HEK293 (cell line): ENCODE results near the gene KDM6A.
"Not testable (repeated sequence)": the region's sequence is repeated elsewhere in the genome, so short reads cannot be mapped to it uniquely, and the experiment has no call there.

Experiments used
- CTCF ChIA-PET: fragments of 350-600 bp; formaldehyde crosslinking; extraction: SDS; loops from one replicate; lab custom pipeline; 2021; ENCODE audit warnings: antibody characterized with exemption; lab: Yijun Ruan, JAX
- POLR2A ChIA-PET: fragments of 300-600 bp; formaldehyde crosslinking; extraction: SDS; loops from one replicate; lab custom pipeline; 2020; ENCODE audit warnings: antibody characterized with exemption, inconsistent platforms; lab: Yijun Ruan, JAX
- H3K27ac ChIP-seq: fragments of 200-500 bp; sonication (Bioruptor generic); 2 replicates; pipeline ENCODE4 v1.5.1; 2014; ENCODE audit warnings: low read depth, low read length, control low read depth, inconsistent platforms; ENCODE audit errors: extremely low read depth
- H3K36me3 ChIP-seq, 2 experiments: fragments of 200-500 bp in 1 of 2; sonication (Bioruptor generic) in 1 of 2; 1 replicate in 1 of 2; 2 replicates in 1 of 2; pipeline ENCODE4 v1.5.1; 2014 to 2017; ENCODE audit warnings: inconsistent platforms in 2 of 2, low read length in 2 of 2; ENCODE audit not compliant: control insufficient read depth in 2 of 2, insufficient read depth in 1 of 2
- H3K4me1 ChIP-seq: fragments of 200-500 bp; sonication (Bioruptor generic); 2 replicates; pipeline ENCODE4 v1.5.1; 2014; ENCODE audit warnings: mild to moderate bottlenecking, low read length, inconsistent platforms; ENCODE audit not compliant: control insufficient read depth, insufficient read depth
- H3K4me3 ChIP-seq: 2 replicates; pipeline ENCODE4 v1.5.1; 2011; ENCODE audit warnings: low read depth, mild to moderate bottlenecking, control low read depth, low read length, moderate library complexity
- H3K9me3 ChIP-seq: fragments of 200-500 bp; sonication (Bioruptor generic); 2 replicates; pipeline ENCODE4 v1.5.1; 2014; ENCODE audit warnings: low read depth, low read length, inconsistent platforms; ENCODE audit not compliant: control insufficient read depth, insufficient read depth
- GFI1B ChIP-seq: fragments of 450-650 bp; formaldehyde crosslinking; IDR thresholded peaks from 2 replicates; pipeline ENCODE4 v1.5.1; 2016; ENCODE audit warnings: missing biosample characterization, missing genetic modification characterization
- IKZF3 ChIP-seq: fragments of 450-650 bp; IDR thresholded peaks from 2 replicates; pipeline ENCODE4 v1.5.0; 2018; ENCODE audit warnings: missing biosample characterization, mild to moderate bottlenecking, missing genetic modification characterization, moderate library complexity
- KLF10 ChIP-seq: fragments of 450-650 bp; IDR thresholded peaks from 2 replicates; pipeline ENCODE4 v1.5.1; 2018; ENCODE audit warnings: missing biosample characterization, mild to moderate bottlenecking, missing genetic modification characterization
- ZBTB48 ChIP-seq: fragments of 450-650 bp; formaldehyde crosslinking; IDR thresholded peaks from 2 replicates; pipeline ENCODE4 v1.5.1; 2016; ENCODE audit warnings: missing biosample characterization, missing genetic modification characterization
- ZNF121 ChIP-seq: fragments of 450-650 bp; formaldehyde crosslinking; IDR thresholded peaks from 2 replicates; pipeline ENCODE4 v1.5.1; 2016; ENCODE audit warnings: missing biosample characterization, missing genetic modification characterization
- ZNF221 ChIP-seq: fragments of 450-650 bp; formaldehyde crosslinking; IDR thresholded peaks from 2 replicates; pipeline ENCODE4 v1.5.1; 2017; ENCODE audit warnings: missing biosample characterization, missing genetic modification characterization, borderline replicate concordance
- ZNF24 ChIP-seq: fragments of 450-650 bp; formaldehyde crosslinking; IDR thresholded peaks from 2 replicates; pipeline ENCODE4 v1.5.1; 2016; ENCODE audit warnings: missing biosample characterization, missing genetic modification characterization
- ZNF391 ChIP-seq: fragments of 450-650 bp; formaldehyde crosslinking; IDR thresholded peaks from 2 replicates; pipeline ENCODE4 v1.5.1; 2016; ENCODE audit warnings: low read depth, missing biosample characterization, missing genetic modification characterization, borderline replicate concordance
- ZNF423 ChIP-seq: fragments of 450-650 bp; formaldehyde crosslinking; IDR thresholded peaks from 2 replicates; pipeline ENCODE4 v1.5.1; 2016; ENCODE audit warnings: missing biosample characterization, missing genetic modification characterization
- ZNF433 ChIP-seq: fragments of 450-650 bp; formaldehyde crosslinking; IDR thresholded peaks from 2 replicates; pipeline ENCODE4 v1.5.1; 2016; ENCODE audit warnings: missing biosample characterization, missing genetic modification characterization, low read depth
- ZNF549 ChIP-seq: fragments of 450-650 bp; IDR thresholded peaks from 2 replicates; pipeline ENCODE4 v1.5.1; 2018; ENCODE audit warnings: missing biosample characterization, missing genetic modification characterization, mild to moderate bottlenecking, inconsistent platforms, moderate library complexity
- ZNF596 ChIP-seq: fragments of 450-650 bp; IDR thresholded peaks from 2 replicates; pipeline ENCODE4 v1.5.0; 2018; ENCODE audit warnings: missing biosample characterization, mild to moderate bottlenecking, missing genetic modification characterization, moderate library complexity
- ZNF621 ChIP-seq: fragments of 450-650 bp; formaldehyde crosslinking; IDR thresholded peaks from 2 replicates; pipeline ENCODE4 v1.5.1; 2017; ENCODE audit warnings: missing biosample characterization, missing genetic modification characterization
- ZNF629 ChIP-seq: fragments of 450-650 bp; formaldehyde crosslinking; IDR thresholded peaks from 2 replicates; pipeline ENCODE4 v1.5.1; 2017; ENCODE audit warnings: missing biosample characterization, missing genetic modification characterization
- ZNF785 ChIP-seq: fragments of 450-650 bp; formaldehyde crosslinking; IDR thresholded peaks from 2 replicates; pipeline ENCODE4 v1.5.1; 2016; ENCODE audit warnings: missing biosample characterization, missing genetic modification characterization
- ZSCAN23 ChIP-seq: fragments of 450-650 bp; formaldehyde crosslinking; IDR thresholded peaks from 2 replicates; pipeline ENCODE4 v1.5.1; 2016; ENCODE audit warnings: missing biosample characterization, missing genetic modification characterization
- ZXDB ChIP-seq: fragments of 450-650 bp; formaldehyde crosslinking; IDR thresholded peaks from 2 replicates; pipeline ENCODE4 v1.5.1; 2016; ENCODE audit warnings: missing biosample characterization, missing genetic modification characterization
- TF ChIP-seq, protein P1 (sequence below): fragments of 450-650 bp; formaldehyde crosslinking; IDR thresholded peaks from 2 replicates; pipeline ENCODE4 v1.5.1; 2017; ENCODE audit warnings: missing biosample characterization, missing genetic modification characterization
- TF ChIP-seq, protein P2 (sequence below): fragments of 450-650 bp; formaldehyde crosslinking; IDR thresholded peaks from 2 replicates; pipeline ENCODE4 v1.5.1; 2017; ENCODE audit warnings: missing biosample characterization, missing genetic modification characterization

Gene KDM6A

DNA sequence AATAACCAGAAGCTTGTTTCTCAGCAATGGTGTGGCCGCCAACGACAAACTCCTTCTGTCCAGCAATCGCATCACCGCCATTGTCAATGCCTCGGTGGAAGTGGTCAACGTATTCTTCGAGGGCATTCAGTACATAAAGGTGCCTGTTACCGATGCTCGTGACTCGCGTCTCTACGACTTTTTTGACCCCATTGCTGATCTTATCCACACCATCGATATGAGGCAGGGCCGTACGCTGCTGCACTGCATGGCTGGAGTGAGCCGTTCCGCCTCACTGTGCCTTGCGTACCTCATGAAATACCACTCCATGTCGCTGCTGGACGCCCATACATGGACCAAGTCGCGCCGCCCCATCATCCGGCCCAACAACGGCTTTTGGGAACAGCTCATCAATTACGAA is 28.8 kb upstream of the KDM6A start:
- Histone ChIP-seq H3K9me3 (no peaks in the 10 kb centered on the region), H3K4me3 (no peak overlapping the region), H3K36me3 (no peaks in the 10 kb centered on the region), H3K27ac (no peak overlapping the region), H3K4me1 (no peaks in the 10 kb centered on the region)
- POLR2A ChIA-PET: no interaction called here
- TF ChIP-seq ZNF423 (tag by site-specific recombination): no peak
- TF ChIP-seq KLF10: no peak
- no peak for TF ChIP-seq ZNF621 (tag by site-specific recombination)
- no peak for TF ChIP-seq ZBTB48
- no peak for TF ChIP-seq ZNF433
- TF ChIP-seq ZNF785 (tag by site-specific recombination): no peak
- no peak for TF ChIP-seq IKZF3 (tag by site-specific recombination)
- no peak for TF ChIP-seq ZNF221 (tag by site-specific recombination)
- TF ChIP-seq, protein P1, sequence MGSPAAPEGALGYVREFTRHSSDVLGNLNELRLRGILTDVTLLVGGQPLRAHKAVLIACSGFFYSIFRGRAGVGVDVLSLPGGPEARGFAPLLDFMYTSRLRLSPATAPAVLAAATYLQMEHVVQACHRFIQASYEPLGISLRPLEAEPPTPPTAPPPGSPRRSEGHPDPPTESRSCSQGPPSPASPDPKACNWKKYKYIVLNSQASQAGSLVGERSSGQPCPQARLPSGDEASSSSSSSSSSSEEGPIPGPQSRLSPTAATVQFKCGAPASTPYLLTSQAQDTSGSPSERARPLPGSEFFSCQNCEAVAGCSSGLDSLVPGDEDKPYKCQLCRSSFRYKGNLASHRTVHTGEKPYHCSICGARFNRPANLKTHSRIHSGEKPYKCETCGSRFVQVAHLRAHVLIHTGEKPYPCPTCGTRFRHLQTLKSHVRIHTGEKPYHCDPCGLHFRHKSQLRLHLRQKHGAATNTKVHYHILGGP: no peak
- CTCF ChIA-PET: no interaction called here

DNA sequence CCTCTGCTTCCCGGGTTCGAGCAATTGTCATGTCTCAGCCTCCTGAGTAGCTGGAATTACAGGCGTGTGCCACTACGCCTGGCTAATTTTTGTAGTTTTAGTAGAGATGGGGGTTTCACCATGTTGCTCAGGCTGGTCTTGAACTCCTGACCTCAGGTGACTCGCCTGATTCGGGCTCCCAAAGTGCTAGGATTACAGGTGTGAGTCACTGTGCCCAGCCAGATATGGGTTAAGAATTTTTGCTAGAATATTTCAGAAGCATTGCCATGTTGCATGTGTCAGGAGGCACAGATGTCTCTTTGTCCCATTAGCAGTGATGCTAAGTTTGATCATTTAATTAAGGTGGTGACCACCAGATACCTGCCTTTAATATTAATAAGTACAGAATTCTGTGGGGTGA is 22.1 kb upstream of the KDM6A start:
- H3K4me3 ChIP-seq, H3K4me1 ChIP-seq, H3K9me3 ChIP-seq, H3K27ac ChIP-seq, H3K36me3 ChIP-seq: not testable (repeated sequence)
- CTCF ChIA-PET: interaction anchor here (0.5 kb wide), 1 partner anchor 394 kb away, joined by 3 read pairs; no protein-coding TSS in a partner anchor
- POLR2A ChIA-PET: interaction anchor here (0.9 kb wide), 1 partner anchor 22 kb away, joined by 4 read pairs; the partner anchor contains the start of gene KDM6A

DNA sequence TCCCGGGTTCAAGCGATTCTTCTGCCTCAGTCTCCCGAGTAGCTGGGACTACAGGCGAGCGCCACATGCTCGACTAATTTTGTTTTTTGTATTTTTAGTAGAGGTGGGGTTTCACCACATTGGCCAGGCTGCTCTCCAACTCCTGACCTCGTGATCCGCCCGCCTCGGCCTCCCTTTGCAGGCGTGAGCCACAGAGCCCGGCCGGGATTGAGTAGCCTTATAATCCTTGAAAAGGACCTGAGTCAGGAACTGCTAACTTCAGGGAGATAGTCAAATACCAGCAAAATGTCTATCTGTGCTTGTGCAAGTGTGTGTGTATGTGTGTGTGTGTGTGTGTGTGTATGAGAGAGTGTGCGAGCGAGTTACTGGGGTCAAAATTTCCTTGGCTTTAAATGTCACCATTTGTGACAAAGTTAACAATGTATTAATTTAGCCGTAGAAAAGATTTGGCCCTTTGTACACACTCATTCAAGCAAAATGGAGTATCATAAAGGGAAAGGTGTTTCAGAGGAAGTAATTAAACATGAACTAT is 1.8 kb upstream of the KDM6A start:
- Histone ChIP-seq H3K9me3 (no peaks in the 10 kb centered on the region), H3K4me3 (peak overlapping the region; percentile 94), H3K36me3 (no peaks in the 10 kb centered on the region; a peak in 1 of 3 replicates), H3K4me1 (no peaks in the 10 kb centered on the region), H3K27ac (no peak overlapping the region)
- CTCF ChIA-PET: no interaction called here
- no peak for TF ChIP-seq ZNF596 (tag by site-specific recombination)
- TF ChIP-seq, protein P2, sequence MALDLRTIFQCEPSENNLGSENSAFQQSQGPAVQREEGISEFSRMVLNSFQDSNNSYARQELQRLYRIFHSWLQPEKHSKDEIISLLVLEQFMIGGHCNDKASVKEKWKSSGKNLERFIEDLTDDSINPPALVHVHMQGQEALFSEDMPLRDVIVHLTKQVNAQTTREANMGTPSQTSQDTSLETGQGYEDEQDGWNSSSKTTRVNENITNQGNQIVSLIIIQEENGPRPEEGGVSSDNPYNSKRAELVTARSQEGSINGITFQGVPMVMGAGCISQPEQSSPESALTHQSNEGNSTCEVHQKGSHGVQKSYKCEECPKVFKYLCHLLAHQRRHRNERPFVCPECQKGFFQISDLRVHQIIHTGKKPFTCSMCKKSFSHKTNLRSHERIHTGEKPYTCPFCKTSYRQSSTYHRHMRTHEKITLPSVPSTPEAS (tag by site-specific recombination): peak; percentile 92
- POLR2A ChIA-PET: no interaction called here

DNA sequence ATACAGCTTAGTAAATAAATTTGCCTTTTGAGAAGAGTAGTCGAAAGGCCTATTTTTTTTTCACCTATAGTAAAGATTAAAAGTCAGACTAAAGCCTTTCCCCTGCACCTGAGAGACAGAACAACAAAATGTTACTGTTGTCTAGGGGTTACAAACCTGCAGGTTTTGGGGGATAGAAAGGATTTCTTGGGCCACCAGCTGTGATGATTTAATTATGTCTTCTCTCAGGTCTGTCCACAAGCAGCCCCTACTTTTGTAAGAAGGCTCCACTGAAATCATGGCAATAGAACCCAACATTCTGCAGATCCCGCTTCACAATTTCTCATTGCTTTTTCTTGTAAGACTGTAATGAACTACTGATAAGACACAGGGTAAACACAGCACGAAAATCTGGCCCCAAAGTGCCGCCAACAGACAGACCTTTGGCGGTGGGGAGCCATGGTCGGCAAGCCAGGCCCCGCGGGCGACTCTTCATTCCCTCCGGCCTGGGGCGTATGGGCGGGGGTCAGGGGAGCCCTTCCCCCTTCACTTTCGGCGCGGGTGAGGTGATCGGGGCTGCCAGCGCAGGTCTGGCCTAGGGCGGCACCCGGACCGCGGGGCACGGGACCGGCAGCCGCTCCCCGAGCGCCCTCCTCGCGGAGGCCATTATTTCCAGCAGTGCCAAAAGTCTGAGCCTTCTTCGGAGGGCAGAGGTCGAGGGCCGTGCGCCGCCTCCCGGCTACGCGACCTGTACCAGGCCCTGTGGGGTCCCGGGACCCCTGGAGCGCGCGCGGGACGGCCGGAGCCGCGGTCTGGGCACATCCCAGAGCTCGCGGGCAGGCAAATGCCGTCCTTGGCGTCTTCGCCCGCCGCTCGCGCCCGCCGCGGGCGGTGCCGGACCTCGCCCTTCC is 812 bp upstream of the KDM6A start:
- Histone ChIP-seq H3K4me3 (peak overlapping the region; percentile 94), H3K27ac (peak overlapping the region; percentile 99), H3K9me3 (no peaks in the 10 kb centered on the region), H3K4me1 (no peaks in the 10 kb centered on the region), H3K36me3 (peaks cover 3 to 5% of the 10 kb centered on the region in 2 experiments)
- CTCF ChIA-PET: no interaction called here
- POLR2A ChIA-PET: interaction anchor here (0.6 to 2.1 kb wide), 41 partner anchors 9 to 1514 kb away, joined by 3 to 13 read pairs (median 4); partner anchors contain the start of genes EFHC2 and FUNDC1
- TF ChIP-seq ZNF549 (no peak), ZSCAN23 (tag by site-specific recombination) (no peak), ZXDB (tag by site-specific recombination) (no peak), ZNF629 (tag by site-specific recombination) (no peak), ZNF24 (tag by site-specific recombination) (no peak), ZNF391 (tag by site-specific recombination) (no peak), GFI1B (peak; percentile 32; the same call in 1 of the 2 replicates), ZNF121 (tag by site-specific recombination) (0 out of 2 replicates have a peak, but pooled peaks have one; percentile 10)
